Activated CD4-positive, alpha-beta T cell treated with anti-CD3 and anti-CD28 coated beads, Interleukin-2, amount 50 U/mL, for 1 hour (primary cell): ENCODE results near the gene PLSCR4.
"Not testable (repeated sequence)": the region's sequence is repeated elsewhere in the genome, so short reads cannot be mapped to it uniquely, and the experiment has no call there.

Experiments used
- DNase-seq: peaks from one replicate; pipeline ENCODE4 v3.0.0-alpha.2; 2020

PLSCR4 gene

GRCh38 chr3:146250449-146251382, at the start of gene PLSCR4:
Gene PLSCR4 (minus strand): TSS chr3:146251105. CDS start chr3:146222071, 29,034 bp downstream.
- no peak for DNase-seq

- DNase-seq: not testable (repeated sequence)
Observed at GRCh38 chr3:146293401-146293800, 42.5 kb upstream of the PLSCR4 start.

- no peak for DNase-seq
Observed at GRCh38 chr3:146283781-146284445, 33.0 kb upstream of the PLSCR4 start.

GRCh38 chr3:146280864-146281263, 30.0 kb upstream of the PLSCR4 start:
- DNase-seq: no peak

GRCh38 chr3:146279951-146280350, 29.0 kb upstream of the PLSCR4 start:
- DNase-seq: no peak

GRCh38 chr3:146279013-146279412, 28.1 kb upstream of the PLSCR4 start:
- no peak for DNase-seq

GRCh38 chr3:146277953-146278631, 27.2 kb upstream of the PLSCR4 start:
- no peak for DNase-seq

GRCh38 chr3:146275476-146275875, 24.6 kb upstream of the PLSCR4 start:
- no peak for DNase-seq

- no peak for DNase-seq
Observed at GRCh38 chr3:146274833-146275232, 23.9 kb upstream of the PLSCR4 start.

- DNase-seq: no peak
Observed at GRCh38 chr3:146273721-146274407, 23.0 kb upstream of the PLSCR4 start.

GRCh38 chr3:146271180-146271579, 20.3 kb upstream of the PLSCR4 start:
- DNase-seq: no peak

GRCh38 chr3:146269271-146269670, 18.4 kb upstream of the PLSCR4 start:
- DNase-seq: no peak

- no peak for DNase-seq
Observed at GRCh38 chr3:146268535-146269219, 17.8 kb upstream of the PLSCR4 start.

GRCh38 chr3:146265720-146266119, 14.8 kb upstream of the PLSCR4 start:
- no peak for DNase-seq

- no peak for DNase-seq
Observed at GRCh38 chr3:146262371-146263110, 11.6 kb upstream of the PLSCR4 start.

- no peak for DNase-seq
Observed at GRCh38 chr3:146259880-146260589, 9.1 kb upstream of the PLSCR4 start.

- DNase-seq: no peak
Observed at GRCh38 chr3:146256851-146257486, 6.1 kb upstream of the PLSCR4 start.

GRCh38 chr3:146252445-146252844, 1.5 kb upstream of the PLSCR4 start:
- DNase-seq: not testable (repeated sequence)

- no peak for DNase-seq
Observed at GRCh38 chr3:146249921-146250320, 984 bp downstream of the PLSCR4 start.

GRCh38 chr3:146247911-146248310, 3.0 kb downstream of the PLSCR4 start:
- no peak for DNase-seq
